Neutrophil (primary cell): ENCODE results near the gene ZNF138.

Experiments used
- H3K27ac ChIP-seq: fragments of 200-600 bp; sonication (generic); 2 replicates; pipeline ENCODE4 v1.5.1; 2016; ENCODE audit warnings: mild to moderate bottlenecking, moderate library complexity
- H3K27me3 ChIP-seq: fragments of 200-600 bp; sonication (generic); 2 replicates; pipeline ENCODE4 v1.6.0; 2016; ENCODE audit warnings: mild to moderate bottlenecking
- H3K36me3 ChIP-seq: fragments of 200-600 bp; sonication (generic); 2 replicates; pipeline ENCODE4 v1.5.1; 2017
- H3K4me1 ChIP-seq, 2 experiments: fragments of 200-600 bp in 1 of 2; sonication (generic) in 1 of 2; 1 replicate in 1 of 2; 2 replicates in 1 of 2; pipeline versions ENCODE4 v1.5.1 to v1.6.1; 2013 to 2016; ENCODE audit warnings: low read depth in 1 of 2, low read length in 1 of 2, mild to moderate bottlenecking in 1 of 2, moderate library complexity in 1 of 2; ENCODE audit not compliant: control insufficient read depth in 1 of 2, insufficient read depth in 1 of 2
- H3K4me3 ChIP-seq, 2 experiments: fragments of 200-600 bp in 1 of 2; sonication (generic) in 1 of 2; 1 replicate in 1 of 2; 2 replicates in 1 of 2; pipeline ENCODE4 v1.5.1; 2013 to 2016; ENCODE audit warnings: low read depth in 1 of 2, low read length in 1 of 2, mild to moderate bottlenecking in 1 of 2, moderate library complexity in 1 of 2
- H3K9me3 ChIP-seq: fragments of 200-600 bp; sonication (generic); 2 replicates; pipeline ENCODE4 v1.5.1; 2016
- CTCF ChIP-seq: fragments of 200-600 bp; sonication (generic); IDR thresholded peaks from 2 replicates; pipeline ENCODE4 v1.5.1; 2016; ENCODE audit warnings: antibody characterized with exemption

Gene ZNF138

GRCh38 chr7:64870656-64871055, 76.4 kb downstream of the ZNF138 start:
- TF ChIP-seq CTCF = no peak
- H3K27ac ChIP-seq = no peak overlapping the region
- no peak overlapping the region for H3K4me3 ChIP-seq
- peaks cover 15% of the 10 kb centered on the region for H3K9me3 ChIP-seq
- H3K4me1 ChIP-seq = no peaks in the 10 kb centered on the region
- H3K27me3 ChIP-seq = no peaks in the 10 kb centered on the region
- no peaks in the 10 kb centered on the region for H3K36me3 ChIP-seq

- H3K4me3 ChIP-seq = no peak overlapping the region
- no peaks in the 10 kb centered on the region for H3K36me3 ChIP-seq
- peaks cover 2% of the 10 kb centered on the region for H3K27me3 ChIP-seq
- no peaks in the 10 kb centered on the region for H3K4me1 ChIP-seq
- H3K27ac ChIP-seq = no peak overlapping the region
- peaks cover 15% of the 10 kb centered on the region for H3K9me3 ChIP-seq
- no peak for TF ChIP-seq CTCF
These were observed 77.5 kb downstream of the ZNF138 start for GRCh38 chr7:64871761-64872160.

GRCh38 chr7:64872351-64873154, 78.3 kb downstream of the ZNF138 start:
- H3K27ac ChIP-seq = no peak overlapping the region
- no peak overlapping the region for H3K4me3 ChIP-seq
- no peaks in the 10 kb centered on the region for H3K4me1 ChIP-seq
- TF ChIP-seq CTCF = no peak
- H3K36me3 ChIP-seq = no peaks in the 10 kb centered on the region
- H3K27me3 ChIP-seq = peaks cover 9% of the 10 kb centered on the region
- H3K9me3 ChIP-seq = peaks cover 15% of the 10 kb centered on the region

- H3K27me3 ChIP-seq = peaks cover 15% of the 10 kb centered on the region
- H3K4me1 ChIP-seq = no peaks in the 10 kb centered on the region
- no peak overlapping the region for H3K4me3 ChIP-seq
- TF ChIP-seq CTCF = no peak
- H3K36me3 ChIP-seq = no peaks in the 10 kb centered on the region
- H3K27ac ChIP-seq = no peak overlapping the region
- H3K9me3 ChIP-seq = peaks cover 15% of the 10 kb centered on the region
These were observed 78.9 kb downstream of the ZNF138 start for GRCh38 chr7:64873155-64873500.

- H3K36me3 ChIP-seq = no peaks in the 10 kb centered on the region
- H3K27me3 ChIP-seq = peaks cover 17% of the 10 kb centered on the region
These were observed 79.3 kb downstream of the ZNF138 start for GRCh38 chr7:64873517-64873916.

More at GRCh38 chr7:64873517-64873916, 79.3 kb downstream of the ZNF138 start:
- Histone ChIP-seq H3K27ac (no peak overlapping the region), H3K4me1 (no peaks in the 10 kb centered on the region), H3K4me3 (no peak overlapping the region), H3K9me3 (peaks cover 15% of the 10 kb centered on the region)
- no peak for TF ChIP-seq CTCF
